Activated naive CD4-positive, alpha-beta T cell treated with anti-CD3 and anti-CD28 coated beads, Interleukin-2, amount 10 ng/mL, durations not matched to agents 7 days and 5 days (primary cell): ENCODE results near the gene ZMYND8.
"Not testable (repeated sequence)": the region's sequence is repeated elsewhere in the genome, so short reads cannot be mapped to it uniquely, and the experiment has no call there.

Experiments used
- CTCF ChIA-PET: fragments of 350-600 bp; sonication (Branson Sonifier 250); formaldehyde crosslinking; loops from one replicate; lab custom pipeline; 2021; ENCODE audit warnings: antibody characterized with exemption; lab: Charles Lee
- DNase-seq: peaks from one replicate; pipeline ENCODE4 v3.0.0-alpha.2; 2020
- H3K27ac Mint-ChIP-seq: one replicate; pipeline ENCODE4 v1.8.0; 2021; ENCODE audit warnings: mild to moderate bottlenecking, moderate library complexity, mixed read lengths
- H3K27me3 Mint-ChIP-seq: one replicate; pipeline ENCODE4 v1.8.0; 2021; ENCODE audit warnings: mild to moderate bottlenecking, mixed read lengths
- H3K36me3 Mint-ChIP-seq: one replicate; pipeline ENCODE4 v1.8.0; 2021; ENCODE audit warnings: mixed read lengths
- H3K4me1 Mint-ChIP-seq: one replicate; pipeline ENCODE4 v1.8.0; 2021; ENCODE audit warnings: mixed read lengths
- H3K4me3 Mint-ChIP-seq: one replicate; pipeline ENCODE4 v1.8.0; 2021; ENCODE audit warnings: mild to moderate bottlenecking, moderate library complexity, mixed read lengths
- H3K9me3 Mint-ChIP-seq: one replicate; pipeline ENCODE4 v1.8.0; 2021; ENCODE audit warnings: mixed read lengths

Gene ZMYND8

DNA sequence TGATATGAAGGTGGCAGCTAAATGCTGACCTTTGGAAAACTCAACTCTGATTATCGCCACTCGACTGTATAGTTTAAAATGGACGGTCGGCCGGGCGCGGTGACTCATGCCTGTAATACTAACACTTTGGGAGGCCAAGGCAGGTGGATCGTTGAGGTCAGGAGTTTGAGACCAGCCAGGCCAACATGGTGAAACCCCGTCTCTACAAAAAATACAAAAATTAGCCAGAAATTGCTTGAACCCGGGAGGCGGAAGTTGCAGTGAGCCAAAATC, 151.7 kb downstream of the ZMYND8 start:
- CTCF ChIA-PET: interaction anchor here (0.6 to 2.4 kb wide), 4 partner anchors 10 to 179 kb away, joined by 3 to 11 read pairs (median 4); no protein-coding TSS in a partner anchor
- H3K4me3 Mint-ChIP-seq, H3K27ac Mint-ChIP-seq, H3K27me3 Mint-ChIP-seq, H3K9me3 Mint-ChIP-seq, DNase-seq, H3K4me1 Mint-ChIP-seq, H3K36me3 Mint-ChIP-seq: not testable (repeated sequence)

DNA sequence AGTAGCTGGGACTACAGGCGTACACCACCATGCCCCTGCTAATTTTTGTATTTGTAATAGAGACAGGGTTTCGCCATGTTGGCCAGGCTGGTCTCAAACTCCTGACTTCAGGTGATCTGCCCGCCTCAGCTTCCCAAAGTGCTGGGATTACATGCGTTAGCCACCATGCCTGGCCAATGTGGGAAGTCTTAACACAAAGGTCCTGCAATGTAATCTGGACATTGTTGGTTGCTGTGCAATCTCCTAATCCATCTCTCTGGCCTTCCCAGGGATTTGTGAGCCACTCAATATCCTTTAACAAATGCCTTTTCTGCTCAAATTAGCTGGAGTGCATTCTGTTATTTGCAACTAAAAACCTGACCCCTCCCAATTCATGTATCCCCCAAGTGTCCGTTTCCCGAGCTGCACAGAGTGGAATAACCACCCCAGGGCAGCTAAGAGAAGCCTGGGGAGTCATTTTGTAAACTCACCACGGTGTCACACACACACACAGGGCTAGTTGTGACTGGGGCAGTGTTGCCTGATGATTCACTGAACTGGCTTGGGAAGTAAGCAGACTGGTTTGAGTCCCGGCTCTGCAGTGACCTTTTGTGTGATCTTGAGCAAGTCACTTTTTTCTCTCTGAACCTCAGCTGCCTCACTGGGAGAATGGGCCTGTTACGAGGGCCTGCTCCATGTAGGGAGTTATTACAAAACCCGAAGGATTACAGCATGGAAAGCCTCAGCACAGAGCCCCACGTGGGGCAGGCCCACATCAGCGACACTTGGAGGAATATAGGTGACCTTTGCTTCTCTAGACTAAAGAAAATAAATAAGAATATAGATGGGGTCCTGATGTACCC, 152.3 kb downstream of the ZMYND8 start:
- Mint-ChIP-seq H3K4me1 (no peaks in the 10 kb centered on the region), H3K36me3 (peaks cover 5% of the 10 kb centered on the region), H3K4me3 (no peak overlapping the region), H3K9me3 (no peaks in the 10 kb centered on the region), H3K27ac (no peak overlapping the region), H3K27me3 (no peaks in the 10 kb centered on the region)
- DNase-seq: no peak
- CTCF ChIA-PET: interaction anchor here (0.6 to 2.4 kb wide), 5 partner anchors 10 to 180 kb away, joined by 3 to 11 read pairs (median 3); no protein-coding TSS in a partner anchor

- CTCF ChIA-PET: interaction anchor here (0.6 to 1.2 kb wide), 3 partner anchors 71 to 182 kb away, joined by 3 to 4 read pairs (median 3); no protein-coding TSS in a partner anchor
- no peak overlapping the region for H3K4me3 Mint-ChIP-seq
- H3K27ac Mint-ChIP-seq: no peak overlapping the region
- DNase-seq: no peak
- no peaks in the 10 kb centered on the region for H3K27me3 Mint-ChIP-seq
- no peaks in the 10 kb centered on the region for H3K9me3 Mint-ChIP-seq
- H3K4me1 Mint-ChIP-seq: peaks cover 5% of the 10 kb centered on the region
- peaks cover 5% of the 10 kb centered on the region for H3K36me3 Mint-ChIP-seq
Observed at GRCh38 chr20:47202733-47203667, 153.5 kb downstream of the ZMYND8 start.

GRCh38 chr20:47201074-47201730, 155.3 kb downstream of the ZMYND8 start:
- Mint-ChIP-seq H3K4me3 (no peak overlapping the region), H3K27me3 (peaks cover 3% of the 10 kb centered on the region), H3K36me3 (no peaks in the 10 kb centered on the region), H3K4me1 (peaks cover 11% of the 10 kb centered on the region), H3K27ac (no peak overlapping the region), H3K9me3 (no peaks in the 10 kb centered on the region)
- CTCF ChIA-PET: interaction anchor here (0.8 to 1.3 kb wide), 3 partner anchors 16 to 183 kb away, joined by 3 to 4 read pairs (median 4); no protein-coding TSS in a partner anchor
- DNase-seq: no peak

GRCh38 chr20:47198996-47199552, 157.4 kb downstream of the ZMYND8 start:
- no peak for DNase-seq
- H3K4me1 Mint-ChIP-seq: peaks cover 12% of the 10 kb centered on the region
- H3K27ac Mint-ChIP-seq: no peak overlapping the region
- H3K9me3 Mint-ChIP-seq: no peaks in the 10 kb centered on the region
- H3K4me3 Mint-ChIP-seq: no peak overlapping the region
- CTCF ChIA-PET: interaction anchor here (0.7 to 4.2 kb wide), 6 partner anchors 9 to 447 kb away, joined by 3 to 24 read pairs (median 4); no protein-coding TSS in a partner anchor
- H3K27me3 Mint-ChIP-seq: peaks cover 20% of the 10 kb centered on the region
- H3K36me3 Mint-ChIP-seq: no peaks in the 10 kb centered on the region

DNA sequence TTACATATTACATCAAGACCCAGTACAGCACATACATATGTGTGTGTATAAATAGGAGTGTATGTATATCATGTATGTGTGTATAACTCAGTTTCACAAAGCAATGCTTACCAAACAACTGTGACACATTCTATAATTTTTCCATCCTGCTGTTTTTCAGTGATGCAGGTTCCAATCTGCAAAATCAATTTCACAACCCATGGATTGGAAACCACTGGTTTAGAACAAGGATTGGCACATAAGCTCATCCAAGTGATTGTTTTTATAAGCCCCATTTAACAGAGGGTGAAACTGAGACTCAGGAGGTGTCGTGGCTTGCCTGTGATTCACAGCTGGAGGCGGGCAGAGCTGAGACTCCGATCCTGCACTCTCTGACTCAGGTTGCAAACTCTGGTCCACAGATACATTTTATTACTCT, 158.2 kb downstream of the ZMYND8 start:
- peaks cover 12% of the 10 kb centered on the region for H3K4me1 Mint-ChIP-seq
- H3K4me3 Mint-ChIP-seq: no peak overlapping the region
- CTCF ChIA-PET: interaction anchor here (1.0 to 4.2 kb wide), 5 partner anchors 24 to 1422 kb away, joined by 3 to 24 read pairs (median 4); no protein-coding TSS in a partner anchor
- no peaks in the 10 kb centered on the region for H3K36me3 Mint-ChIP-seq
- no peak for DNase-seq
- no peak overlapping the region for H3K27ac Mint-ChIP-seq
- no peaks in the 10 kb centered on the region for H3K9me3 Mint-ChIP-seq
- H3K27me3 Mint-ChIP-seq: peaks cover 21% of the 10 kb centered on the region

GRCh38 chr20:47196091-47197081, 160.1 kb downstream of the ZMYND8 start:
- peak; percentile 85 for DNase-seq
- CTCF ChIA-PET: interaction anchor here (0.6 to 4.7 kb wide), 15 partner anchors 9 to 1424 kb away, joined by 3 to 58 read pairs (median 3); no protein-coding TSS in a partner anchor
- H3K9me3 Mint-ChIP-seq: no peaks in the 10 kb centered on the region
- H3K27ac Mint-ChIP-seq: no peak overlapping the region
- H3K4me1 Mint-ChIP-seq: peaks cover 12% of the 10 kb centered on the region
- no peaks in the 10 kb centered on the region for H3K36me3 Mint-ChIP-seq
- peaks cover 27% of the 10 kb centered on the region for H3K27me3 Mint-ChIP-seq
- H3K4me3 Mint-ChIP-seq: no peak overlapping the region

DNA sequence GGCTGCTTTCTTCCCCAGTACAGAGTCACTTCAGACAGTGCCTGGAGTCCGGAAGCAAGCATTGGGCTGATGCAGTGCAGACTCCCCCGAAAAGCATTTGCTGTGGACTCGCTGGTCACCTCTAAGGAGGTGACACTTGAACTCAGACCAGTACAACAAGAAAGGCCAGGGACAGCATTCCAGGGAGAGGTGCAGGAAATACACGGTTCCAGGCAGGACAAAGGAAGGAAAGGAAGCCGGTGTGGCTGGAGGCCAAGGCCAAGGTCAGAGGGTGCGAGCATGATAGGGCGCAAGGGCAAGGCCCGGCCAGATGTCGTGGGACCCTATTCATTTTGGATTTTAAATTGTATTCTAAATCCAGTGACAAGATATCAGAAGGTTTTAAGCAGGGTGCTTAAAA, 160.9 kb downstream of the ZMYND8 start:
- H3K4me3 Mint-ChIP-seq: no peak overlapping the region
- no peaks in the 10 kb centered on the region for H3K9me3 Mint-ChIP-seq
- CTCF ChIA-PET: interaction anchor here (1.9 to 4.7 kb wide), 3 partner anchors 10 to 188 kb away, joined by 6 to 58 read pairs (median 9); no protein-coding TSS in a partner anchor
- H3K36me3 Mint-ChIP-seq: no peaks in the 10 kb centered on the region
- peaks cover 12% of the 10 kb centered on the region for H3K4me1 Mint-ChIP-seq
- H3K27ac Mint-ChIP-seq: no peak overlapping the region
- H3K27me3 Mint-ChIP-seq: peaks cover 27% of the 10 kb centered on the region
- no peak for DNase-seq

GRCh38 chr20:47191956-47192355, 164.5 kb downstream of the ZMYND8 start:
- H3K9me3 Mint-ChIP-seq: no peaks in the 10 kb centered on the region
- peaks cover 29% of the 10 kb centered on the region for H3K4me1 Mint-ChIP-seq
- peaks cover 27% of the 10 kb centered on the region for H3K27me3 Mint-ChIP-seq
- H3K4me3 Mint-ChIP-seq: no peak overlapping the region
- CTCF ChIA-PET: no interaction called here
- DNase-seq: no peak
- no peaks in the 10 kb centered on the region for H3K36me3 Mint-ChIP-seq
- no peak overlapping the region for H3K27ac Mint-ChIP-seq

- no peak overlapping the region for H3K27ac Mint-ChIP-seq
- peaks cover 23% of the 10 kb centered on the region for H3K4me1 Mint-ChIP-seq
- H3K4me3 Mint-ChIP-seq: no peak overlapping the region
- H3K9me3 Mint-ChIP-seq: no peaks in the 10 kb centered on the region
- H3K36me3 Mint-ChIP-seq: no peaks in the 10 kb centered on the region
- no peak for DNase-seq
- peaks cover 24% of the 10 kb centered on the region for H3K27me3 Mint-ChIP-seq
- CTCF ChIA-PET: no interaction called here
Observed at GRCh38 chr20:47191074-47191673, 165.3 kb downstream of the ZMYND8 start.

GRCh38 chr20:47189060-47189459, 167.4 kb downstream of the ZMYND8 start:
- no peaks in the 10 kb centered on the region for H3K9me3 Mint-ChIP-seq
- no peaks in the 10 kb centered on the region for H3K36me3 Mint-ChIP-seq
- no peak overlapping the region for H3K4me3 Mint-ChIP-seq
- DNase-seq: no peak
- no peak overlapping the region for H3K27ac Mint-ChIP-seq
- H3K27me3 Mint-ChIP-seq: peaks cover 7% of the 10 kb centered on the region
- CTCF ChIA-PET: no interaction called here
- peaks cover 25% of the 10 kb centered on the region for H3K4me1 Mint-ChIP-seq

GRCh38 chr20:47188540-47188939, 168.0 kb downstream of the ZMYND8 start:
- Mint-ChIP-seq H3K4me3 (no peak overlapping the region), H3K9me3 (no peaks in the 10 kb centered on the region), H3K4me1 (peaks cover 25% of the 10 kb centered on the region), H3K36me3 (no peaks in the 10 kb centered on the region), H3K27ac (peak overlapping the region; percentile 76), H3K27me3 (peaks cover 10% of the 10 kb centered on the region)
- DNase-seq: no peak
- CTCF ChIA-PET: no interaction called here
